Subcutaneous abdominal adipose tissue (tissue), 5 donors: ENCODE data around the gene TRPC5OS.

Experiments
- H3K27ac ChIP-seq: one replicate; pipeline ENCODE4 v1.7.0; 2013; ENCODE audit warnings: low read depth, mild to moderate bottlenecking, inconsistent platforms, low read length, moderate library complexity
- H3K27me3 ChIP-seq, 5 donors: one replicate each; pipeline ENCODE4 v1.7.0; 2013; ENCODE audit warnings: low read length in 5 of 5, inconsistent platforms in 1 of 5; ENCODE audit not compliant: control insufficient read depth in 5 of 5, insufficient read depth in 4 of 5
- H3K36me3 ChIP-seq, 5 donors: one replicate each; pipeline ENCODE4 v1.7.0; 2013; ENCODE audit warnings: low read length in 5 of 5; ENCODE audit not compliant: control insufficient read depth in 5 of 5, insufficient read depth in 5 of 5
- H3K4me1 ChIP-seq, 5 donors: one replicate each; pipeline ENCODE4 v1.7.0; 2013; ENCODE audit warnings: low read length in 5 of 5, mild to moderate bottlenecking in 3 of 5, moderate library complexity in 1 of 5; ENCODE audit not compliant: control insufficient read depth in 5 of 5, insufficient read depth in 5 of 5
- H3K4me3 ChIP-seq, 5 donors: one replicate each; pipeline ENCODE4 v1.7.0; 2013; ENCODE audit warnings: low read length in 5 of 5, low read depth in 1 of 5
- H3K9ac ChIP-seq, 5 donors: one replicate each; pipeline ENCODE4 v1.7.0; 2013; ENCODE audit warnings: low read length in 5 of 5, mild to moderate bottlenecking in 4 of 5, moderate library complexity in 3 of 5
- H3K9me3 ChIP-seq, 5 donors: one replicate each; pipeline ENCODE4 v1.7.0; 2013; ENCODE audit warnings: low read length in 5 of 5; ENCODE audit not compliant: control insufficient read depth in 5 of 5
- donor health status: healthy.
- donor health status: healthy.
- donor health status: healthy.
- donor health status: healthy.
- donor health status: healthy.

The TRPC5OS gene

GRCh38 chrX:111888600-111888999 is 12.6 kb downstream of the TRPC5OS start:
- Histone ChIP-seq H3K27me3 (no peaks in the 10 kb centered on the region), H3K9me3 (no peaks in the 10 kb centered on the region), H3K4me3 (no peak overlapping the region), H3K4me1 (no peaks in the 10 kb centered on the region), H3K27ac (no peak overlapping the region), H3K36me3 (no peaks in the 10 kb centered on the region), H3K9ac (no peak overlapping the region)

- Histone ChIP-seq H3K9ac (no peak overlapping the region), H3K4me3 (no peak overlapping the region), H3K27ac (no peak overlapping the region), H3K27me3 (peaks cover 0 to 4% (median 0%) of the 10 kb centered on the region in 5 donors), H3K36me3 (no peaks in the 10 kb centered on the region), H3K4me1 (no peaks in the 10 kb centered on the region), H3K9me3 (no peaks in the 10 kb centered on the region)
Observed at GRCh38 chrX:111892375-111892774, 16.4 kb downstream of the TRPC5OS start.

DNA sequence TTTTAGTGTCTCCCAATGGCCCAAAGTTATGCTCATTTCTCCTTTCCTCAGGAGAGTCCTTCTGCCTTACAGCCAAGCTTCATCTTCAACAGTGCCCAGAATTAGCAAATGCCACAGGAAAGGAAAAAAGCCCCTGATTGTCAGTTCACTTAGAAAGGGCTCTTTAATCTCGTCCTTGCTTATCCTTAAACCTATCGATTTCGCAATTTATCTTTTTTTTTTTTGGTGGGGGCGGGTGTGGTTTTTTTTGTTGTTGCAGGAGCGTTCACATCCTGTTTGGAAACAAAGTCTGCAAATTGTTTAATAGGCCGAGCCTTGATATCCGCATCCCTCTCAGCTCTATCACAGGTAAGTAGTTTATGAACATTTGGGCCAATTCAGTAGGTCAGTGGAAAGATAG is 20.2 kb downstream of the TRPC5OS start:
- Histone ChIP-seq H3K27me3 (peaks cover 0 to 9% (median 4%) of the 10 kb centered on the region in 5 donors), H3K9me3 (no peaks in the 10 kb centered on the region), H3K4me1 (no peaks in the 10 kb centered on the region), H3K9ac (no peak overlapping the region), H3K4me3 (no peak overlapping the region), H3K36me3 (no peaks in the 10 kb centered on the region), H3K27ac (no peak overlapping the region)

DNA sequence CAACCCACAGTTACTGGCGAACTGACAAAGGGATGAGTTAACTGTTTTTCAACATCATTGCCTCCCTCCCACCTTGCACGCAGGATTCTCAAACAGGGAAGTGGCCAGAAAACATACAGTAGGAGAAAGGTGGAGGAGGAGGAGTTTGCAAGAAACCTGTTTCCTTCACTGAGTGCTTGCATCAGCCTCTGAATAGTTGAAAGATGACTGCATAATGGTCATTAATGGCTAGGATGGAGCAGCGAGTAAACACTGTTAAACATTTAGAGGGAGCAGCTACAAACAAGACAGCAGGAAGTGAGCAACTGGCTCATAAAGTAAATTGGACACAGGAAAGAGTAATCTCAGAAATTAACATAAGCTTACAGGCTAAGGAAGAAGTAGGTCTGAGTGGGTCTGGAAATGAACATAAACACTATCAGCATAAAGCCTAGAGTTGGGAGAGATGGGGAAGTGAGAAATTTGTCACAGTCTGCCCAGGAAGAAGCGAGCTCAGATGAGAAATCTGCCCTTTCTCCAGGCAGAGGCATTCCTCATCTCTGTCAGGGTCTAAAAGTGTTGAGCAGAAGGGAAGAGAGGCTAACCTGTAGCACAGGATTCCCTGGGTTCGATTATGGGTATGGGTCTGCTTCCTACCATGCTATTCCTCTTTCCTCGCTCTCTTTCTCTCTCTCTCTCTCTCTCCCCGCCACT is 38.6 kb downstream of the TRPC5OS start:
- peaks cover 0 to 24% (median 8%) of the 10 kb centered on the region in 5 donors for H3K27me3 ChIP-seq
- no peak overlapping the region for H3K9ac ChIP-seq
- H3K36me3 ChIP-seq, result no peaks in the 10 kb centered on the region
- H3K9me3 ChIP-seq, result no peaks in the 10 kb centered on the region
- no peaks in the 10 kb centered on the region for H3K4me1 ChIP-seq
- H3K4me3 ChIP-seq, result no peak overlapping the region
- no peak overlapping the region for H3K27ac ChIP-seq

DNA sequence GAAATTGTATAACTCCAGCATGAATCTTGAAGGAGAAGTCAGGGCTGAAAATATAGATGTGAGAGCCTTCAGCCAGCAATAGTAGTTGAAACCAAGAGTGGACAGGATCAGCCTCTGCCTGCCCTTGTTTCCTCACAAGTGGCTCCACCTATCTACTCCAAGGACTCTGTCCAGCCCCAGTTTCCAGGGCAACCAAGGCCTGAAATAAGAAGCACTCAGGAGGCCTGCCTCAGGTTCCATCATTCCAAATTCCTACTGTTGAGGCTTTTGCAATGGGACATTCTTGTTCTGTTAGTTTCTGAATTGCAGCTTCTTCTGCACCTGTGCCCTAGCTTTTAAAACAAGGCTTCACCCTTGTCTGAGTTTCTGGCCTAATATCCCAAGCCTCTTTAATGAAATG is 41.6 kb downstream of the TRPC5OS start:
- no peaks in the 10 kb centered on the region for H3K36me3 ChIP-seq
- H3K27me3 ChIP-seq, result peaks cover 0 to 12% (median 3%) of the 10 kb centered on the region in 5 donors
- H3K4me3 ChIP-seq, result no peak overlapping the region
- H3K4me1 ChIP-seq, result no peaks in the 10 kb centered on the region
- no peaks in the 10 kb centered on the region for H3K9me3 ChIP-seq
- H3K27ac ChIP-seq, result no peak overlapping the region
- H3K9ac ChIP-seq, result no peak overlapping the region

GRCh38 chrX:111928456-111928855 is 52.5 kb downstream of the TRPC5OS start:
- Histone ChIP-seq H3K4me3 (no peak overlapping the region), H3K9ac (no peak overlapping the region), H3K27ac (no peak overlapping the region), H3K4me1 (no peaks in the 10 kb centered on the region), H3K9me3 (no peaks in the 10 kb centered on the region), H3K27me3 (peaks cover 0 to 14% (median 5%) of the 10 kb centered on the region in 5 donors), H3K36me3 (no peaks in the 10 kb centered on the region)
